Activated CD8-positive, alpha-beta memory T cell treated with anti-CD3 and anti-CD28 coated beads, Interleukin-2, amount 50 U/mL, for 48 hours (primary cell): ENCODE measurements around the gene MCHR2.
"Not testable (repeated sequence)": the region's sequence is repeated elsewhere in the genome, so short reads cannot be mapped to it uniquely, and the experiment has no call there.

ENCODE experiments used
- DNase-seq: peaks from one replicate; pipeline ENCODE4 v3.0.0-alpha.2; 2020

MCHR2 gene, protein sequence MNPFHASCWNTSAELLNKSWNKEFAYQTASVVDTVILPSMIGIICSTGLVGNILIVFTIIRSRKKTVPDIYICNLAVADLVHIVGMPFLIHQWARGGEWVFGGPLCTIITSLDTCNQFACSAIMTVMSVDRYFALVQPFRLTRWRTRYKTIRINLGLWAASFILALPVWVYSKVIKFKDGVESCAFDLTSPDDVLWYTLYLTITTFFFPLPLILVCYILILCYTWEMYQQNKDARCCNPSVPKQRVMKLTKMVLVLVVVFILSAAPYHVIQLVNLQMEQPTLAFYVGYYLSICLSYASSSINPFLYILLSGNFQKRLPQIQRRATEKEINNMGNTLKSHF

DNA sequence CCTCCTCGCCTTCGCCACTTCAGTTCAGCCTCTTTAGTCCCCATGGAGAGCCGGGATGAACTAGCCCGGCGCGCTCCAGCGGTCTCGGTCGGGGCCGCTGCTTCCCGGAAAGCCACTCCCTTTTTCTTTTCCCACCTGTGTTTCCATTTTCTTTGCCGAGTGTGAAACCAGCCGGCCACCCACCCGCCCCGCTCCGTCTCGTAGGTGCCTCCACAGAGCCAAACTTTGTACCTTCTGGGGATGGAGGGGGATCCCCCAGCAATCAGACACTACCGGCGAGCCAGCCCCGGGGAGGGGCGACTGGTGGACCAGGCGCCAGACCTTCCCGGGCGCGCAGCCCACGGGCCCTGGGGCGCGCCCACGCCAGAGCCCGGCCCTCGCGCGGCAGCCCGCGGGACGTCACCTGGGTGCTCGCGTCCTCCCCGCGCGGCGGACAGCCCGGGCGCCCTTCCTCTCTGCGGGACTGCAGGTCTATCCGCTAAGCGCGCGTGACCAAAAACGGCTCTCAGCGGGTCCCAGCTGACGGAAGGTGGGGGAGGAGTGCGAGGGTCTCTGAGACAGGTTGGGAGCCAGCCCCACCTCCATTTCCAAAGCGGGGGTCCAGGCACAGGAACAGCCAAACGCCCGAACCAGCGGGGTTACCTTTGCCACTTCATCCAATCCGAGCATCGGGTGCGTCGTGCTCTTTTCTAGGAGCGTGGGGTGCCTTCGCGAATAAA is at the start of gene MCHR2:
MCHR2 (minus strand) TSS at position 691 of the 719 bp plus-strand sequence. CDS start 38,076 bp downstream, outside the sequence.
- DNase-seq, result no peak

DNA sequence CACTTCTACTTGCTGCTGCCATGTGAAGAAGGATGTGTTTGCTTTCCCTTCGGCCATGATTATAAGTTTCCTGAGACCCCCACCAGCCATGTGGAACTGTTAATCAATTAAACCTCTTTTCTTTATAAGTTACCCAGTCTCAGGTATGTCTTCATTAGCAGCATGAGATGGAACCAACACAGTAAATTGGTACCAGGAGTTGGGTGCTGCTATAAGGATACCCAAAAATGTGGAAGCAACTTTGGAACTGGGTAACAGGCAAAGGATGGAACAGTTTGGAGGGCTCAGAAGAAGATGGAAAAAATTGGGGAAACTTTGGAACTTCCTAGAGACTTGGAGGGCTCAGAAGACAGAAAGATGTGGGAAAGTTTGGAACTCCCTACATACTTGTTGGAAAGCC is 44.5 kb upstream of the MCHR2 start:
- DNase-seq, result not testable (repeated sequence)

DNA sequence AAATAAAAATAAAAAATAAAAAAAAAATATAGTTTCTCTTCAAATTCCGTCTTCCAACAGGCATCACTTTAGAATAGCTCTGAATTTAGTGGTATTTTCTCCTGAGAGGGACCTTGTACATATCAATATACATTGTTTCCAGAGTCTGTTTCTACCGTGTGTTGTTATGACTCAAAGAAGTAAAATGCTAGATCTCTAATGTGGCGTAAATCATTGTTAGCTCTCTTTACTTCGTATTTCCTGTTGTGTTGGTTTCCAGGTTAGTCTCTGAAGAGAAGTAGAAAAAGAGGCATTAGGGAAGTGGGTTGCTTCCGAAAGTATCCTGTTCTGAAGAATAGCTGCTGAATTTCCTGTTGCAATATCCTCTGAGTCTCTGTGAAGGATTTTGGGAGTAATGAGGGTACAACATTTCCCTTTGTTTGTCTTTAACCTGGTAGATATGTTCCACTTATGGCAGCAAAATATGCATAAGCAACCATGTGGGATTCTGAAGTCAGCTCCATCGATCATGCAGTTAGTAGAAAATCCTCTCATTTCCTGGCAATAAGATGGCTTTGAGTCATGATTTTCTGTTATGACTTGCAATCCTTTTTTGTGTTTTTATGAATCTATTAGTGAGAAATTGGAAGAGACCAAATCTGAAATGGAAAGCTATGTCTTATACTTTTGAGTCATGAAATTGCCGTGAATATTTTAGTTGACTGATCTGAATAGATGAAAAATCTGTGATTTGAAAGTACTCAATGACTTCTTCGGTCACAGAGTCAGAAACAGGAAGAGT is 42.0 kb upstream of the MCHR2 start:
- DNase-seq, result no peak

DNA sequence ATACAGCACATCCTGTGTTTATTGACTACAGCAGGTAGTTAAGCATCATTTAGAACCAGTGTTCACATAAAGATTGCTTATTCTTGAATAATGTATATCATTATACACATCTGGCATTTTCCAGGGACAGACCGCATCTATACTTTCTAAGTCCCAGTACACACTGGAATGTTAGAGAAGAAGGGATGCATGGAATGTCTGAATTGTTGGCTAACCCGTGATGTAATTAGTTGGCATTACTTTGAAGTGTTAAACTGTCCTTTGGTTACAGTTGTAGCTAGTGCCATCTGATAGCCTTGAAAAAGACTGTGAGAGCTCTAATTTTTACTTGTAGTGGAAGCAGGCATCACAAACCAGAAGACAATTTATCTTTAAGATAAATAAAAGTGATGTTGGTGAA is 29.8 kb upstream of the MCHR2 start:
- DNase-seq, result no peak

DNA sequence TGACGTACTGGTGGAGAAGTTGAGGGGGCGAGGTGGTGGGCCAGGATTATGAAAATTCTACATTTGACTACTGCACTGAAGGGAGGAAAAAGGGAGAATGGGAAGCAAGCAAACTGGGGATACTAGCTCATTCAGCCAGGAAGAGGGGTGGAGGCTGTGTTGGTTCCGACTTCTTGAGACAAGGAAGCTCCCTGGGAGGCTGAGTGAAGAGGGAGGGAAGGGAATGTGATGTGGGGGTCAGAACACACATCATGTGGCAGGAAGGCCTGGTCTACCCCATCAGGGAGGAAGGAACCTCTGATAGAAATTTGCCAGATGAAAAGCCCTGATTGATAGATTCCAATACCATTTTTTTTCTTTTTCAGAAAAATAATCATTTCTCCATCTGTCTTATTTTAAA is 28.8 kb upstream of the MCHR2 start:
- DNase-seq, result no peak

DNA sequence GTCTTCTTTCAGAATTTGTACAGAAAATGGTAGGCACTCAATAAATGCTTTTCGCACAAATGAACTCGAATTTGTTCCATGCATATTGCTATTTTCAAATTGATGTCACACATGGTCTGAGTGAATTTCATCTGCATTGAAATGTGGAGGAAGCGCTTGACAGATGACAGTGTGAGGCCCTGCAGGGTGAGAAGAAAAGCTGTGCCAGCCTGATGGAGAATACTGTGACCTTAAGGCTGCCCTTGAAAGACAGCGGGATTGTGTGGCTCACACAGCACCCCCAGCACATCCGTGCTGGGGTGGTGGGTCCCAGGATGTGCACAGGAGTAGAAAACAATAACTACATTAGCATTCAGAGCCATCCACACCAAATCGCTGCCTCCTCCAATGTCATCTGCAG is 14.8 kb upstream of the MCHR2 start:
- no peak for DNase-seq

DNA sequence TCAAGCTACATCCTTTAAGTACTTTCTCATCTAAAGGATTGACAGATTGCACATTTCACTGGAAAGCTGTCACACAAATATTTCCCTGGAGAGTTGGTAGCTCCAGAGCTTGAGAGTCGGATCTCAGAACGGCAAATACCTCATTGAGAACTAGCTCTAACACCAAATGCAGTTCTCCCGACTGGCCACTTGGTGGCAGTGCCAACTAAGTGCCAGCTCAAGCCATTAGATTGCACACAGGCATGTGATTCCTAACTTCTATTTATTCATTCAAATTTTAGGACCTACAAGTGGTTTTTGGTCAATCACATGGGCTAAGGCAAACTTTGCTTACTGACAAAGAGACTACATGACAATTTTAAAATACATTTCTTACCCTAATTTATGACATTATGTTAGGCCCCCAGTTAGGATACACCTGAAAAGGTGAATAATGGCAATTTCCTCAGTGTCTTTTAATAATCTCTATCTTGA is 7.9 kb upstream of the MCHR2 start:
- peak; percentile 54 for DNase-seq

DNA sequence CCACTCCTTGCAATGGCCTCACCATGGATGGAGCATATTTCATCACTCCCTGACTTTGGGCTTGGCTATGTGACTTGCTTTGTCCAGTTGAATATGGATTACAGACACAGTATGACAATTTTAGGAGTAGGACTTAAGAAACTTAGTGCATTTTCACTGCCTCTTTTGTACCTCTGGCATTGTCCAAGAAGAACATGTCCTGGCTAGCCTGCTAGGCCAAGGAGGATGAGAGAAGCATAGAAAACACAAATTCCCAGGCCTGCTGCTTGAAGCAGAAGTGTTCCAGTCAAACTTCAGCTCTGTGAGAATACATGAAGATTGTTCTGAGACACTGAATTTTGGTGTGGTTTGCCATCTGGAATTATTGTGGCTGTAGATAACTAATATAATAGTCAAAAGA is 3.1 kb upstream of the MCHR2 start:
- DNase-seq, result no peak

DNA sequence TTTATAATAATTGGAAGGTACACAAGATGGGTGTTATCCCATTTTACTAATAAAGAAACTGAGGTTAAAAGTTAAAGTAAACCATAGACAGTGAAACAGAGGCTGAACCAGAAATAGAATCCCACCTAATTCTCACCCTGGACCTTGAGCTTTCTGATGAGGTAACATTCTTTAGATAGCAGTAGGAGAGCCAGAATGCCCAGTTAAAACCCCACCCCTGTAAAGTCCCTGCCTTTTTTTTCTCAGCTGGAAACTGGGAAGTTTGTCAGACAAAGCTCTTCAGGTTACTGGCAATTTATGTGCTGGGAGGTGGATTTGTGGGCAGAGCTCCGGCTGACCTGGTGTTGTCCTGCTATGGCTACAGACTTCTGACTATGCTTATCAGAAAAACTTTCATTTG is 1.9 kb upstream of the MCHR2 start:
- DNase-seq, result no peak

DNA sequence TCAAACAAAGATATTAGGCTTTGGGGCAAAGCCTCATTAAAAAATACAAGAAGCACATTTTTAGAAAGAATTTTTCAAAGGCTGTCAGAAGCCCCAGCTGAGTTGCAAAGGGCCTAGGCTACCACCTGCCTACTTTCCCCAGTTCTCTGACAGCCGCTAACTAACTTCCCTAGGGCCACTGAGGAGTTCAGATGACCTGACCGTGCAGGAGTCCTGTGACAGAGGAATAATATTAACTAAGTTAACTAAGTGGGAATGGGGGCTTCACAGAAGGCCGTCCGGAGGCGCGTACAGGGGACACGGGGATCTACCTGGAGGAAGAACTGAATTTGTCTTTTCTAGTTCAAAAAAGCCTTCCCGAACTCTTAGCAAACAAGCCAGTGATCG is 884 bp downstream of the MCHR2 start:
- DNase-seq, result no peak

DNA sequence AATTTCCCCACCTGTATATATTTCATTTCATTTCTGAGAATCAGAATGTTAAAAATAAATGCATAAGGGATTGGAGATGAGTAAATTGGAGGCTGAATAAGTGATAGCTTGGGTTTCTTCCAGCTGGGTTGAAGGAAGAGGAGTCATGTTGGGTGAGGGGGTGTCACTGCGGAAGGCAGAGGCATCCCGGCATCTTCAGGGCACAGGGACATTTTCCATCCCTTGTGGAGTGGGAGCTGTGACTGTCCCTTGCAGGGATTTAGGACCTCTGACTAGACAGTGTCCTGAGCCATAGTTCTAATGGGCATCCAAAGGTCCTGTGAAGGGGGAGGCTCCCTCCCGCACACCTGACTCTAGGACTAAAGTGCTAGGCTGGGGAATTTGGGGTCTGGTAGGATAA is 2.1 kb downstream of the MCHR2 start:
- no peak for DNase-seq

DNA sequence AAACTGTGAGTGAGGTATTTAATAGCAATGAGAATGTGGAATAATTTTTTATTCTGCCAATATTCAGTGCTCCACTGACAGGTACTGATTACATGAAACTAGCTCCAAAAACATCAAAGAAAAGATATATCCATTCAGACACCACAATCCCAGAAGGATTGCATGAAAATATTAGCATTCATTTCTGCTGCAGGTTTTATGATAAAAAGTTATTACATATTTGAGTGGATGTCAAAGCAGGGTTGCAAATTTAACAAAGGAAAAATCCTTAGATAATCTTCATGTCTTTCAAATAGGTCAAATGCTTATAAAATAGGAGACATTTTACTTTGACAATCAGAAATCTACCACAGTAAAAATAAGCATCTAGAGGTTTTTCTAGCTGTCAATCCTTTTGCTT is 13.3 kb downstream of the MCHR2 start:
- no peak for DNase-seq

DNA sequence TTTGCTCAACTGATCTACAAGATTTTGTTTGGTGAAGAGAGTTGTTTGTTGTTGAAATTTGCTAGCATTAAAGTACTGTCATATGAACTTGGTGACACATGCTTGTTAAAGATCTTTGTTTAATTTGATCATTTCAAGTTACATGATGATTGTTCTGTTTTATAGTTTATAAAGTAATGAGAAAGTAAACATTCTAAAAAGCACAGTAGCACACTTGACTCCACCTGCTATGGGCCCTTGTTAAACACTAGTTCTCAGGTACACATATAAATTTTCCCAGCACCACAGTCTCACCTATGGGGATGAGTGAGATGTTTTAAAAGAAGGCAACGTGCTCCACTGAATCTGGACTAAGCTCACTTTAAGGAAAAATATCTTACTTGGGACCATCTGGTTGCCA is 14.1 kb downstream of the MCHR2 start:
- DNase-seq, result no peak

DNA sequence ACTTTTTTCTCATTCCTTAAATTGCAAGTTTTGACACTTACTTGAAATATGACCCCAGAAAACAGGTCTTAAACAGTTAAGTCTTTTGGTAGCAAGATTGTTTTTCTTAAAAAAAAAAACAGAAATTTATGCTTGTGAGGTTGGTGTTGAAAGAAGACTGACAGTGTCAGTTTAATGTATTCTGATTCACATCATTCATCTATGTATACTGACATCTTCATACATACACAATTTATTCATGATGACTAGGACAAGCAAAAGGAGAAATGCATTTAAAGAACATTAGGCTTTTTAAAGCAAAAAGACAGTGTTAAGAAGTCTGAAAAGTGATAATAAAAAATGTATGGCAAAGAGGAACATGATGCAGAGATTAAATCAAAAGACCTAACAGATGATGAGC is 27.0 kb downstream of the MCHR2 start:
- no peak for DNase-seq

DNA sequence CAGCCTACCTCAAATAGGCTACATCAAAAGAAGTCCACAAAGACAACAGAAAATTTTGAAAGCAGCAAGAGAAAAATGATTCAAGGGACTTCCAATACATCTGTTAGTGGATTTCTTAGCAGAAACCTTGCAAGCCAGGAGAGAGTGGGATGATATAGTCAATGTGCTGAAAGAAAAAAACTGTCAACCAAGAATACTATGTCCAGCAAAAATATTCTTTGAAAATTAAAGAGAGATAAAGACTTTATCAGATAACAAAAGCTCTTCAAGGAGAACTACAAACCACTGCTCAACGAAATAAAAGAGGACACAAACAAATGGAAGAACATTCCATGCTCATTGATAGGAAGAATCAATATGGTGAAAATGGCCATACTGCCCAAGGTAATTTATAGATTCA is 34.0 kb downstream of the MCHR2 start:
- DNase-seq, result no peak

DNA sequence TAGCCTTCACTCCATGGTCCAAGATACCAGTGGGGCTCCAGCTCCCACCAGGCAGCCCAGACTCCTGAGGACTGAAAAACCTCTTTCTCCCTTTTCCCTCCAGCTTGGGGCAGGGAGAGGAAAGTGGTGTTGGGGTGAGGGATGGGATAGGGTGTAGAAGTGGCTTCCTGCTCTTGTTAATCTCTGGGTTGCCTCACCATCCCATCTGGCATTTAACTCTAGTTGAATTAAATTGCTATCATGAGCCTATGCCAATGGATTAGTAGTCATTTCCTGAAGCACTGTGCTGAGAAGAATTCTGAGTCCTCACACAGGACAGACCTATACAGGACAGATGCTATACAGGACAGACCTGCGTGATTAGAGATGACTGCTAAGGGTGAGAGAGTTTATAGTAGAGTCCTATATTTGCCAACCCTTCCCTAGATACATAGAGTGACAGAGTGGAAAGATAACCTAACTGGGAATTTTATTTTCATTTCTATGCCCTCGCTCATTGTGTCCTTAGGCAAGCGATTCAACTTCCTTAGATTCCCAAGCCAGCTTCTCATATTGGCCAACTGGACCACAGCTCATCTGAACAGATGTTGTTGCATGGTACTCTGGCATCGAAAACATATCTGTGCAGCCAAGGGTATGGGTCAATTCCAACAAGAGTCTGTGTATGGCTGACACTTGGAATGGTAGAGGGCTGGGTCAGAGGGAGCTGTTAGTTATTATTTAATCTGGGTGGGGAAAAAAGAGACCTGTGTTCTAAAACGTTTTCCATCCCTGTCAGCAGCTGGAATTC is 42.8 kb downstream of the MCHR2 start:
- DNase-seq, result no peak

DNA sequence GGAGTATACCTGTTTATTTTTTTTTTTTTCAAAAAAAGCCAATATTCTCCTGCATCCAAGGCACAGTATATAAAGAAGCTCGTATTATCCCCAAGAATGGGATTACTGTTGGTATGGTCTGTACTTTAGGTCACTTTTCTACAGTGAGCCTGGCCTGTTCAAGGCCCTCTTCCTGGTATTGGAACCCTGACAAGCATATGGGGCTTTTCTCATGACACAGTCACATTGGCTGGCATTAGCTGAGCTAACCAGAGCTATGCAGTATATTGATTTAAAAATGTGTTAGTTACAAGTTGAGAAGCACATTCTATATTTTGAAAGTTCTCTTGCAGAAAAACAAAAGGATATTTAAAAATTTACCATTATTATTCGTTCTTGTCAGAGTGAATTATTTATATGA is 48.0 kb downstream of the MCHR2 start:
- no peak for DNase-seq

DNA sequence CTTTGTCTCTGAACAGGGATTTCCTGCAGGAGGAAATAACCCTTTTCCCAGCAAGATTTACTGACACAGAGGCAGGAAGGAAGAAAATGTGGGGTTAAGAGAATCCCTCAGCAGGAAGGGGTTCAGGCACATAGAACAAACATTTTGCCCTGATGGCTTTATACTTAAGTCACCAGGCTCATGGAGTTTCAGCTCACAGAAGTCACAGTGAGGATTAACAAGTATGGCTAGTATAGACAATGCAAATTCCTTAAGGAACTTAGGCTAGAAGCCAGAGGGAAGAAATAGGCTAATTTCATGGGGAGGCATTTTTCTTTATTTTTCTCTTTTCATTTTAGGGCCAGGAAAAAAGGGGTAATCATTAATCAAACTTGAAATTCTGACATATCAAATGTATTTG is 50.2 kb downstream of the MCHR2 start:
- DNase-seq, result no peak

DNA sequence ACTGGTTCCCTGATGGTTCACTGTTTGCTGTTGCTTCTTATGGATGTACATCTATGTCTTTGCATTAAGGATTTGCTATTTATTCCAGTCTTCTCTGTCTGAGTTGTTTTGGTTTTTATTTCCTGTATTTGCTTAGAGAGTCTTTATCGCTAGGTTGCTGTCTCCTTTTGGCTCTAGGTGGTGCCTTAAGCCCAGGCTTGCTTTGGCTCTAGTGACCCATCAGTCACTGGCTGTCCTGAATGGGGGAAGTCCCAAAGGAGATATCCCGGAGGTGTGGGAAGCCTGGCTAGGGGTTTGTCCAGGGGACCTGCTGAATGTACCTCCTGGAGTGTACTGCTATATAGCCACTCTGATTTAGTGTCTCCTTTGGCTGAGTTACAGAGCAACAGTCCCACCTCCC is 53.4 kb downstream of the MCHR2 start:
- DNase-seq, result no peak

DNA sequence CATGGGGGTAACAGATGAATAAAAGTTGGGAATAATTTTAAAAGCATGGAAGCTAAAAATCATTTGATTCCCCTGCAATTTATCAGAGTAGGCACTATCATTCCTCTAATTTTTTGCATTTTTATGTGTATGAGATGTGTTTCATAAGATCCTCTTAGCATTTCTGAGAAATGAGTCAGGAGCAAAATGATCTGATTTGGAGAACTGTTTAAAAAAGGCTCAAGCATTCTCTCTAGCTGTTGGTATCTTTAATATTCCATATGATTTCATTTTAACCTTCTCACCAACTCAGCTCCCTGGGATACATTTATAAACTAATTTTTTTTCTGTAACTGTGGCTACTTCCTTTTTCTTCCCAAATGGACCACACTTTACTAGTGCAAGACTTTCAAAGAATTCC is 60.9 kb downstream of the MCHR2 start:
- no peak for DNase-seq

DNA sequence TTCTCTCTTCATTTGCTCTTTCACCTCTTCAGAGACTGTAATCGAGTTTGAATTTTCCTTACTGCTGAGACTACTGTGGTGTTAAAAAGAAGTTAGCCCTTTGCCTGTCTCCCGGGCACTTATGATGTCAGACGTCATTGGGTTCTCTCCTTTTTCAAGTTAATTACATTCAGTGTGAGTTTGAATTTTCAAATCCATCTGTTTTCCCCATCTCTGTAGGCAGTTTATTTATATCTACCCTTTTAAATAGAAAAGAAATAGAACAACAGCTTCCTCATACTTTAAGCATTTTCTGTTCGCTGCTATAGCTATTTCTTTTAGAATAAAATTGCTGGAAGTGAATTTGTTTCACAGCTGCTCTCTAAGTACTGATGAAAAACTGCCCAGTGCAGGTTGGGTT is 81.4 kb downstream of the MCHR2 start:
- DNase-seq, result no peak

DNA sequence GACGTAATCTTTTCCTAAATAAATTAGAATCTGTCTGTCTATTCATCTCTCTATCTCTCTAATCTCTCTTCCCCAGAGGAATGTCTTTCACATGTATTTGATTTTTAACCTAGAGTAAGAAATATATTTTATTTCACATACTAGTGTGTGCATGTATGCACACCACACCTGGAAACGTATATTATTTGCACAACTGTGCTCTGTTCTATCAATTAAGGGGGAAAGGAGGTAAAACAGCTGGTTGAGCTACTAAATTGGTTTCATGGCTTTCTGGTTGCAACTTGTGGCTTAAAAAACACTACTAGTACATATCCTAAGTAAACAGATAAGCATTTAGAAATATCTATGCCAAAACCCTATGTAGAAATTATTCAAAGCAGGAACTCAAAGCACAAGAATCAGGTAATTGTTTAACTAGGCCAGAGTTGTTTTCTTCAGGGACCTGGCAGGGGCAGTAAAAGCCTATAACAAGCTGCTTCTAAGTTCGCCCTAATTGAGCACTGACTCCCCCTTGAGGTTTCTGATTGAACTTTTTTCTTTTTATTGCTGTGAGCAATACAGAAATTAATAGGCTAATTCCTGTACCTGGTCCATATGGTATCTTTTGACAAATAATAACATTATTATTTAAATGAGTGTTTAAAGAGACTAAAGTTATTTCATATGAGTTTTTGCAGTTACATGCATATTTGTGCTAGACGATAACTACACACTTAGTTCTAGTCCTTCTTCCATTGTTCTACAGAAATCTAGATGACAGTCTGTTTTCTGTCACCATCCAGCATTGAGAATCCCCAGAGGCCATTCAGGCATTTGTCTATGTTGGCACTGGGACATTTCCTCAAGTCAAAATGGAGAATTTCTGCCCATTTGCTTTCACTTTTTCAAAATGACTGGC is 88.6 kb downstream of the MCHR2 start:
- no peak for DNase-seq
